Naive thymus-derived CD4-positive, alpha-beta T cell (primary cell): Measurements from ENCODE around the gene UBE2I. TPM values are rescaled to one million over a fixed set of nuclear protein-coding genes. Genes with fewer than 3 reads are reported as not detected.
A peak's percentile ranks its signal among the peaks of the same experiment; 100 is the strongest.

ENCODE experiments used
- ATAC-seq: fragments of 150-1000 bp; cut with Tn5 transposase; 2 replicates; pipeline ENCODE4 v1.10.0; 2021; ENCODE audit warnings: mild to moderate bottlenecking, moderate library complexity
- CTCF ChIA-PET: fragments of 350-600 bp; sonication (Branson Sonifier 250); formaldehyde crosslinking; loops from one replicate; lab custom pipeline; 2021; ENCODE audit warnings: antibody characterized with exemption; lab: Charles Lee
- POLR2A ChIA-PET: fragments of 350-600 bp; sonication (Branson Sonifier 250); formaldehyde crosslinking; loops from one replicate; lab custom pipeline; 2021; ENCODE audit warnings: antibody characterized with exemption, inconsistent platforms; lab: Charles Lee
- DNase-seq, 9 donors: peaks; one replicate each; pipeline versions ENCODE4 v3.0.0 to v3.0.0-alpha.2; 2020 to 2022; ENCODE audit warnings: mixed read lengths in 1 of 9
- H3K27ac ChIP-seq: one replicate; pipeline ENCODE4 v1.7.0; 2013; ENCODE audit warnings: mild to moderate bottlenecking, low read depth, low read length, moderate library complexity
- H3K27me3 ChIP-seq, 2 donors: one replicate each; pipeline ENCODE4 v1.7.0; 2013; ENCODE audit warnings: low read length in 2 of 2, mild to moderate bottlenecking in 2 of 2, moderate library complexity in 2 of 2; ENCODE audit not compliant: control insufficient read depth in 2 of 2, insufficient read depth in 2 of 2
- H3K36me3 ChIP-seq, 3 experiments: 1 replicate in 2 of 3; 2 replicates in 1 of 3; pipeline ENCODE4 v1.7.0; 2013; ENCODE audit warnings: low read length in 3 of 3, mild to moderate bottlenecking in 3 of 3, moderate library complexity in 1 of 3; ENCODE audit not compliant: insufficient read depth in 3 of 3, control insufficient read depth in 2 of 3
- H3K4me1 ChIP-seq, 2 donors: one replicate each; pipeline ENCODE4 v1.7.0; 2013; ENCODE audit warnings: low read length in 2 of 2, mild to moderate bottlenecking in 2 of 2, moderate library complexity in 1 of 2; ENCODE audit not compliant: control insufficient read depth in 2 of 2, insufficient read depth in 2 of 2
- H3K4me3 ChIP-seq: 2 replicates; pipeline ENCODE4 v1.7.0; 2013; ENCODE audit warnings: mild to moderate bottlenecking, low read length
- H3K9me3 ChIP-seq, 3 experiments: 1 replicate in 2 of 3; 2 replicates in 1 of 3; pipeline ENCODE4 v1.7.0; 2013; ENCODE audit warnings: low read length in 3 of 3; ENCODE audit not compliant: control insufficient read depth in 2 of 3
- H3K27ac Mint-ChIP-seq, 9 donors: one replicate each; pipeline ENCODE4 v1.8.0; 2020 to 2022; ENCODE audit warnings: mixed read lengths in 9 of 9, mild to moderate bottlenecking in 8 of 9, moderate library complexity in 5 of 9, inconsistent platforms in 2 of 9
- H3K27me3 Mint-ChIP-seq, 5 donors: one replicate each; pipeline ENCODE4 v1.8.0; 2021 to 2022; ENCODE audit warnings: mixed read lengths in 5 of 5, mild to moderate bottlenecking in 1 of 5
- H3K36me3 Mint-ChIP-seq, 5 donors: one replicate each; pipeline ENCODE4 v1.8.0; 2020 to 2022; ENCODE audit warnings: mixed read lengths in 5 of 5, mild to moderate bottlenecking in 3 of 5, inconsistent platforms in 1 of 5
- H3K4me1 Mint-ChIP-seq, 7 donors: one replicate each; pipeline ENCODE4 v1.8.0; 2020 to 2022; ENCODE audit warnings: mixed read lengths in 7 of 7, mild to moderate bottlenecking in 3 of 7, inconsistent platforms in 1 of 7
- H3K4me3 Mint-ChIP-seq, 10 donors: one replicate each; pipeline ENCODE4 v1.8.0; 2020 to 2022; ENCODE audit warnings: mild to moderate bottlenecking in 10 of 10, mixed read lengths in 10 of 10, moderate library complexity in 6 of 10, inconsistent platforms in 2 of 10
- H3K9me3 Mint-ChIP-seq, 11 donors: one replicate each; pipeline ENCODE4 v1.8.0; 2020 to 2022; ENCODE audit warnings: mixed read lengths in 11 of 11, mild to moderate bottlenecking in 4 of 11, inconsistent platforms in 1 of 11, moderate library complexity in 1 of 11
- intact Hi-C, 2 donors: fragments of 100-400 bp; cut with micrococcal nuclease; formaldehyde crosslinking; loops; one replicate each; pipeline ENCODE4 v1.15.1; 2023
- polyA plus RNA-seq, 2 donors: library from polyadenylated mRNA; unstranded; fragments of 300-500 nt; fragmentation: Illumina TruSeq; gene quantifications; one replicate each; pipeline ENCODE4 v1.2.3, GENCODE V29; 2021
- total RNA-seq, 6 experiments: library from RNA in 5 of 6; stranded (reverse) in 5 of 6; gene quantifications; 1 replicate in 5 of 6; 2 replicates in 1 of 6; pipeline ENCODE4 v1.2.3 and lab custom pipeline; 2021 to 2026

Gene UBE2I
- total and polyA plus RNA-seq, 7 experiments from 2014 or later, result 67.2 to 277 (median 176) TPM

DNA sequence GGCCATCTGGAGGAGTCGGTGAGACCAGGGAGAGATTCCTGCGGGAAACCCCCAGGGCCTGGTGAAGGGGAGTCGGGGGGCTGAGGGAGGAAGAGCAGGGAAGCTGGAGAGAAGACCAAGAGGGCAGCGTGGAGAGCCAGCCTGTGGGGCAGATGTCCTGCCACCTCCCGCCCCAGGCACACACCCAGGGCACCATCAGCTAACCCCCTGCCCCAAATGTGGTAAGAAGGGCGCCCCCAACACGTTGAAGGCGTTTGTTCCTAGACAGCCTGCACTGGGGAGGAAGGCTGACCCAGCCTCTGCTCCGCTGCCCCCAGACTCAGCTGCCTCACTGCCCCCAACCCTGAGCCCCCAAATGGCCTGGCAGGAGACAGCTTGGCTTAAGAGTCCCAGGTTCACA is 25.3 kb downstream of the UBE2I start:
- H3K4me1 ChIP-seq, result peaks cover 14 to 27% of the 10 kb centered on the region in 2 donors
- no peaks in the 10 kb centered on the region for H3K9me3 Mint-ChIP-seq
- no peak for ATAC-seq
- no peak overlapping the region for H3K4me3 ChIP-seq
- H3K36me3 ChIP-seq, result no peaks in the 10 kb centered on the region
- H3K9me3 ChIP-seq, result peaks cover 0 to 10% (median 0%) of the 10 kb centered on the region in 3 experiments
- no peak overlapping the region for H3K27ac Mint-ChIP-seq
- peaks cover 0 to 16% of the 10 kb centered on the region in 2 donors for H3K27me3 ChIP-seq
- H3K27ac ChIP-seq, result no peak overlapping the region
- H3K36me3 Mint-ChIP-seq, result no peaks in the 10 kb centered on the region
- POLR2A ChIA-PET, result no interaction called here
- H3K27me3 Mint-ChIP-seq, result peaks cover 0 to 36% (median 14%) of the 10 kb centered on the region in 5 donors
- H3K4me3 Mint-ChIP-seq, result peak overlapping the region in 1 of 10 donors; percentile 63
- intact Hi-C loops, result no loop called here
- no peak for DNase-seq
- H3K4me1 Mint-ChIP-seq, result peaks cover 0 to 18% (median 12%) of the 10 kb centered on the region in 7 donors
- CTCF ChIA-PET, result no interaction called here

DNA sequence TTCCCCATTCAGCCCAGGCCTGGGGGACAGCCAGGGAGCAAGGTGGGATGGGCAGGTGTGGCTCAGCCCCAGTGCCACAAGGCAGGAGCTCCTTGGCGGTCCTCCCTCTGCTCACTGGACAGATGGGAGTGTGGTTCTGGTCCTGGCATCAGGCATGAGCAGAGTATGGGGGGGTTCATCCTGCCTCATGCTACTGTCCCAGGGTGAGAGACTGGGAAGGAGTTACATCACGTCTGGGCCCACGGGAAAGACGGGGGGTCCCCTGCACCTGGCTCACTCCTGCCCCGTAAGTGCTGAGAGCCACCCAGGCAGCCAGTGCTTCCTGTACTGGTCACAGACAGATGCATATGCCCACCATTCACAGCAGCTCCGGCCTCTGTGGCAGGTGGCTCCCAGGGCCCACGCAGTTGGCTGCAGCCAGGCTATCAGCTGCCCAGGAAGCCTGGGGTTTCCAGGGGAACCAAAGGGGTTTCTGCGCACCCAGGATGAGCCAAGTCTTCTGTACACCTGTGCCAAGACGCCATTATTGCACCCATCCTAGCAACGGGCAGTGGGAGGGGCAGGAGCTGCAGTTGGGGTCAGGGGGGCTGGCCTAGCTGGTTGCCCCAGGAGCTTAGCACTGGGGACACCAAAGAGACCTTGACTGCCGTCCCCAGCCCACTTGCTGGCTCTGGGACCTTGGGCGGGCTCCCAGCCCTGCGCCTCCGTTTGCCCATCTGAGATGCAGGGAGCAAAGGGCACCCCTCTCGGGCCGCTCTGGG is 26.0 kb downstream of the UBE2I start:
- H3K27me3 ChIP-seq, result peaks cover 0 to 16% of the 10 kb centered on the region in 2 donors
- H3K4me3 ChIP-seq, result no peak overlapping the region
- peaks cover 0 to 36% (median 14%) of the 10 kb centered on the region in 5 donors for H3K27me3 Mint-ChIP-seq
- H3K4me3 Mint-ChIP-seq, result peak overlapping the region in 1 of 10 donors; percentile 63
- CTCF ChIA-PET, result no interaction called here
- H3K36me3 ChIP-seq, result no peaks in the 10 kb centered on the region
- H3K36me3 Mint-ChIP-seq, result no peaks in the 10 kb centered on the region
- no peak overlapping the region for H3K27ac ChIP-seq
- ATAC-seq, result no peak
- H3K4me1 ChIP-seq, result peaks cover 14 to 27% of the 10 kb centered on the region in 2 donors
- peaks cover 0 to 18% (median 12%) of the 10 kb centered on the region in 7 donors for H3K4me1 Mint-ChIP-seq
- POLR2A ChIA-PET, result no interaction called here
- intact Hi-C loops, result no loop called here
- no peaks in the 10 kb centered on the region for H3K9me3 Mint-ChIP-seq
- no peak overlapping the region for H3K27ac Mint-ChIP-seq
- peaks cover 0 to 4% (median 0%) of the 10 kb centered on the region in 3 experiments for H3K9me3 ChIP-seq
- no peak for DNase-seq

DNA sequence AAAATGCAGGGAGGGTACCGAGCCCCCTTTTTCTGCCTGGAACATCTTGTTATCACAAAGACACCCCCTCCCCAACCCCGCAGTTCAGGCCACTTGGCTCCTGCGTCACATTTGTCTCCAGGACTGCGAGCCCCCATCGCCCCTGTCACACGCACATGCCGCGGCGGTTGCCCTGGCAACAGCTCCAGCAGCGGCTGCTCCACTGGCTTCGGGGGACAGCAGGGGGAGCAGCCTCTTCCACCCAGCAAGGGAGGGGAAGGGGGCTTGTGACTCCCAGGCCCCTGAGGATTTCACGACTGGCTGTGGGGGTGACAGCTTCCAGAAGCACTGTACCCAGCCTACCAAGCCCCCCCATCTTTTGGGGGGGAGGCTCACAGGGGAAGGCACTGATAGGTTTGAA is 26.6 kb downstream of the UBE2I start:
- no peak overlapping the region for H3K27ac Mint-ChIP-seq
- H3K9me3 ChIP-seq, result no peaks in the 10 kb centered on the region
- ATAC-seq, result no peak
- H3K9me3 Mint-ChIP-seq, result no peaks in the 10 kb centered on the region
- H3K4me3 ChIP-seq, result no peak overlapping the region
- H3K4me1 ChIP-seq, result peaks cover 14 to 27% of the 10 kb centered on the region in 2 donors
- no peaks in the 10 kb centered on the region for H3K36me3 ChIP-seq
- H3K27me3 Mint-ChIP-seq, result peaks cover 0 to 35% (median 14%) of the 10 kb centered on the region in 5 donors
- no peak overlapping the region for H3K27ac ChIP-seq
- H3K27me3 ChIP-seq, result peaks cover 0 to 16% of the 10 kb centered on the region in 2 donors
- no peak for DNase-seq
- CTCF ChIA-PET, result no interaction called here
- H3K36me3 Mint-ChIP-seq, result no peaks in the 10 kb centered on the region
- no peak overlapping the region for H3K4me3 Mint-ChIP-seq
- POLR2A ChIA-PET, result no interaction called here
- intact Hi-C loops, result no loop called here
- H3K4me1 Mint-ChIP-seq, result peaks cover 0 to 18% (median 12%) of the 10 kb centered on the region in 7 donors

DNA sequence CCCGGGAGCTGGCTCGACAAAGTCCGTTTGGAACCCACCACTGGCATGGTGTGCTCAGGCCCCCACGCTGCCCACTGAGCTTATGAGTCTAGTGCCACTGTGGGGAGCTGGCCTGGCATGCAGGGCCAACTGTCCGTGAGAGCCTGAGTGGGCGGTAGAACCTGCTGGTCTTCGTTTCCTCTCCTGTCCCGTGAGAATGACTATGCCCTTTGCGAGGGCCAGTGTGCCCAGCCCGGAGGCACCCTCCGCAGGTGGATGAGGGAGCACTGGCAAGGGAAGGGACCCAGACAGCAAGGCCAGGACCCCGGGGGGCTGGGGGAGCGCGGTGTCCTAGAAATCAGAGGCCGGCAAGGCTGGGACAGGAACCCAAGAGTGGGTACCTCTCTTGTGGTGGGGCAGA is 27.2 kb downstream of the UBE2I start:
- CTCF ChIA-PET, result no interaction called here
- no peak overlapping the region for H3K4me3 Mint-ChIP-seq

DNA sequence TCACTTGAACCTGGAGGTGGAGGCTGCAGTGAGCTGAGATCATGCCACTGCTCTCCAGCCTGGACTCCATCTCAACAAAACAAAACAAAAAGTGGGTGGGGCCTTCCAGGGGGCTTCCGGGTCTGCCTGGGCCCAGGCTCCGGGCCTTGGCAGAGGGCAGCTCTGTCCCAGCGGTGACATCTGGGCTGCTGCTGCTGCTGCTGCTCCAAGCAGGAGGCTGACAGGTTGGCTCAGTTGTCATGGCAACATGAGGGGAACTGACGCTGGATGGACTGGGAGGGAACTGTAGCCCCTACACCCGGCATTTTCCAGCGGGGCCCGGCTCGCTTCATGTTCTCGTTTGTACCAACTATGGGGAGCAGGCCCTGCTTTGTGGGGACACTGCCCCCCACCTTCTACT is 28.1 kb downstream of the UBE2I start:
- H3K4me3 ChIP-seq, result no peak overlapping the region
- no peaks in the 10 kb centered on the region for H3K36me3 Mint-ChIP-seq
- ChIA-PET CTCF (interaction anchor here (1.2 kb wide), 1 partner anchor 330 kb away, joined by 4 read pairs; no protein-coding TSS in a partner anchor), POLR2A (interaction anchor here (1.0 kb wide), 1 partner anchor 28 kb away, joined by 5 read pairs; the partner anchor contains the start of gene UBE2I)
- H3K4me1 ChIP-seq, result peaks cover 12 to 24% of the 10 kb centered on the region in 2 donors
- no peak overlapping the region for H3K27ac ChIP-seq
- intact Hi-C loops, result no loop called here
- peaks cover 0 to 23% (median 8%) of the 10 kb centered on the region in 5 donors for H3K27me3 Mint-ChIP-seq
- no peaks in the 10 kb centered on the region for H3K9me3 Mint-ChIP-seq
- peaks cover 0 to 10% of the 10 kb centered on the region in 2 donors for H3K27me3 ChIP-seq
- no peaks in the 10 kb centered on the region for H3K36me3 ChIP-seq
- peaks cover 0 to 11% (median 8%) of the 10 kb centered on the region in 7 donors for H3K4me1 Mint-ChIP-seq
- H3K4me3 Mint-ChIP-seq, result no peak overlapping the region
- ATAC-seq (no peak), DNase-seq (no peak)
- H3K9me3 ChIP-seq, result no peaks in the 10 kb centered on the region
- no peak overlapping the region for H3K27ac Mint-ChIP-seq

More for the DNA sequence above, 27.2 kb downstream of the UBE2I start:
- Histone ChIP-seq H3K9me3 (no peaks in the 10 kb centered on the region), H3K27ac (no peak overlapping the region), H3K4me3 (no peak overlapping the region), H3K4me1 (peaks cover 12 to 24% of the 10 kb centered on the region in 2 donors), H3K36me3 (no peaks in the 10 kb centered on the region), H3K27me3 (peaks cover 0 to 10% of the 10 kb centered on the region in 2 donors)
- Mint-ChIP-seq H3K27me3 (peaks cover 0 to 31% (median 14%) of the 10 kb centered on the region in 5 donors), H3K36me3 (no peaks in the 10 kb centered on the region), H3K4me1 (peaks cover 0 to 13% (median 7%) of the 10 kb centered on the region in 7 donors), H3K9me3 (no peaks in the 10 kb centered on the region), H3K27ac (no peak overlapping the region)
- ATAC-seq (no peak), DNase-seq (no peak)
- POLR2A ChIA-PET, result no interaction called here
- intact Hi-C loops, result no loop called here

DNA sequence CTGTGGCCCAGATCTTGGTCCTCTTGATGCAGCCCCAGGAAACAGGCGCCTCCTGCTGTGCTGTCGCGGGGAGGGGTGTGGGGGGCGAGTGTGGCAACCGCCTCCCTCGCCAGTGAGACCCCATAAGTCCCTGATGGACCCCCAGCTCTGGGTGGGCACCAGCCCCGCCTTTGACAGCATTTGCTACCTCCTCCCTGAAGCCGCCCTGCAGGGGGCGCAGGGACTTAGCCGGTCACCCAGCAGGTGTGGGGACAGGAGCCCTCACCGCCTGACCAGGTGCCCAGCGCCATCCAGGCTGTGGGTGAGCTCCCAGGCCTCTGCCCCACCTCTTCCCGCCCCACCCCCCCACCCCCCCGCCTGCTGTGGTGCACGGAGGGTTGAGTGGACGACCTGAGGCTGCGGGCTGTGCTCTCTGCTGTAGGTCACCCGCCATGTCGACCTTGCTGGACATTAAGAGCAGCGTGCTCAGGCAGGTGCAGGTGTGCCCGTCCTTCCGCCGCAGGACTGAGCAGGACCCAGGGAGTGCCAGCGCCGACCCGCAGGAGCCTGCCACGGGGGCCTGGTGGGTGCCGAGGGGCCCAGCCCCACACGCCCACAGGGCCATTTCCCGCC is 28.8 kb downstream of the UBE2I start:
- no peak for DNase-seq
- Histone ChIP-seq H3K4me1 (peaks cover 11 to 24% of the 10 kb centered on the region in 2 donors), H3K4me3 (no peak overlapping the region), H3K27ac (no peak overlapping the region), H3K9me3 (no peaks in the 10 kb centered on the region), H3K27me3 (peaks cover 0 to 10% of the 10 kb centered on the region in 2 donors), H3K36me3 (no peaks in the 10 kb centered on the region)
- Mint-ChIP-seq H3K9me3 (no peaks in the 10 kb centered on the region), H3K4me1 (peaks cover 5 to 14% (median 14%) of the 10 kb centered on the region in 7 donors), H3K27me3 (peaks cover 0 to 19% (median 5%) of the 10 kb centered on the region in 5 donors), H3K36me3 (no peaks in the 10 kb centered on the region), H3K27ac (no peak overlapping the region), H3K4me3 (no peak overlapping the region)
- ChIA-PET CTCF (interaction anchor here (1.2 kb wide), 1 partner anchor 329 kb away, joined by 4 read pairs; no protein-coding TSS in a partner anchor), POLR2A (interaction anchor here (1.0 kb wide), 1 partner anchor 29 kb away, joined by 5 read pairs; the partner anchor contains the start of gene UBE2I)
- ATAC-seq, result no peak
- intact Hi-C loops, result no loop called here
